RPMI8226 (cell line): Measurements from ENCODE around the gene SHISA8.
"Not testable (repeated sequence)": the region's sequence is repeated elsewhere in the genome, so short reads cannot be mapped to it uniquely, and the experiment has no call there.

Experiments
- DNase-seq: peaks from one replicate; pipeline ENCODE4 v3.0.0-alpha.2; 2015

Gene SHISA8

DNA sequence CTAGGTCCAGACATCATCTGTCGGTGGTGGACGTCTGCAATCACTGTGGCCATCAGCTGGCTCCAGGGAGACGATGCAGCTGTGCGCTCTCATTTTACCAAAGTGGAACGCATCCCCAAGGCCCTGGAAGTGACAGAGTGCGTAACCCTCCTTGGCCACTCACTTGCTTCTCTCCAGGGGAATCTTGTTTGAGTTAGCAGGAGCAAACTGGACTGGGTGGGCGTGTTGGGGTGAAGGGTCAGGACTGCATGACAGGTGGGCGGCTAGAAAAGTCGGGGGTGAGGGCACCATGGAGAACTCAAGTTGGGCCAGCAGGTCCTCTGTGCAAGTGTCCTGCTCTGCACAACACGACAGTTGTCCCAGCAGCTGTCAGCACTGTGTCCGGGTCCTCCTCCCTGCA is 16.2 kb downstream of the SHISA8 start:
- DNase-seq, result no peak

DNA sequence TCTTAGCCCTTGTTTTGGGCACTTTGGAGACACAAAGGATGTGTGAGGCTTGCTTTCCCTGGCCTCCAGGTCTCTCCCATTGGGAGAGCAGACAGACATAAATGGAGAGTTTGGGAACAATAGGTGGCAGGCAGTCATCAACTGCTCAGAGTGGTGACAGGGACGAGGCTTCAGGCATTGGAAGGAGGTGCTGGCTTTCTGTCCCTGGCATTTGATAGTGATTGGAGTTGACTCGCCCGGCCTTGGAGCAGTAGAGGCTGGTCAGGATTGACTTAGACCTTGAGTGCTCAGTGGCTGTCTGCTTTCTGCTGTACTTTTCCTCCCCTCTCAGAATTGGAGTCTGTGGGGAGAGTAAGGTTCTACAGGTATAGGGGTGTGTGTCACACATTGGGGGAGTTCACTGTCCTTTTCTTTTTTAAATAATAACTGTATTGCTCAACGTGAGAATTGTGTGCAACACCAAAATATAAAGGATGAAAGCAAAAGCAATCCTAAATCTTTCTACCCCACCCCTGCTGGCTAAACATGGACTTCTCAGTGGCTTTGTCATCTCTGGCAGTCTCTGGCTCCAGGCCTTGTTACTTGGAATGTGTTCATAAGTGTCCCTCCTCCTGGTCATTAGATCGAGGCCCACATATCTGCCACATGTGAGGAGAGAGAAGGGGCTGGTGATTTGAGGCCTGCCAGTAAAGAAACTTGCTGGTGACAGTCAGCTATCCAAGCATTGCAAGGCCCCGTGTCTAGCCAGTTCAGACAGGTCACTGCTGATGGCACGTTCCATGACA is 21.1 kb downstream of the SHISA8 start:
- DNase-seq, result no peak

DNA sequence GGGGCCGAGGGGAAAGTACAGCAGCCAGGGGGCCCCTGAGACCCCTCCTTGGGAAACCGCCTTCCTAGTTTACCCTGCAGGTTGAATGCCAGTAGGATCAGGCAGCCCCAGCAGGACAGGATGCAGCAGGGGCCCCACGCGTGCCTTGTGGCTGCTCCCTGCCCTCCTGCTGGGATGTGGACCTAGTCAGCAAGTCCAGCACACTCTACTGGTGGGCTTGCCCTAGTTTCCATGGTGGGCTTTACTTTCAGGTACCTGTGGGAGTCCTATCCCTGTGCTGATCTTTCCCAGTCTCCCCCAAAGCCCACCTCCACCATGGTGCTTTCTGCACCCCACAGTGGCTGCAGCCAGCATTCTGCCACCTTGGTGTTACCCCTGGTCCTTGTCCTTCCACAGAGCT is 22.2 kb downstream of the SHISA8 start:
- no peak for DNase-seq

DNA sequence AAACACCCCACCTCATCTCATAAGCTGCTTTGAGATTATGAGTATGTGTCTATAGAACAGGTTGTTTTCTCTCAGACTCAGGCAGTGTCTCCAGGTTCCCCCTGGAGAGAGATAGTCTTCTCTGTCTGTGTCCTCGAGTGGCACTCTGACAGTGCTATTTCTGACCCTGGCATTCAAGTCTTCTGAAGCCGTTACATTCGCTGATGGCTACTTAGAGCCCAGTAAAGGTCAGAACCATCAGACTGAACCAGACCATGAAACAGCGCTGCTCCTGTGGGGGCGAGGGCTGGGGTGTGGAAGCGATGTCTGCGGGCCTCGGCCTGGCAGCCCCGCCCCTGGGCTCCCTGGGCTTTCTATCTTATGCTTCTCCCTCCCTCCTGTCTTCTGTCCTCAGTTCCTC is 23.5 kb downstream of the SHISA8 start:
- DNase-seq, result no peak

GRCh38 chr22:41888627-41889200 is 26.2 kb downstream of the SHISA8 start:
- no peak for DNase-seq

DNA sequence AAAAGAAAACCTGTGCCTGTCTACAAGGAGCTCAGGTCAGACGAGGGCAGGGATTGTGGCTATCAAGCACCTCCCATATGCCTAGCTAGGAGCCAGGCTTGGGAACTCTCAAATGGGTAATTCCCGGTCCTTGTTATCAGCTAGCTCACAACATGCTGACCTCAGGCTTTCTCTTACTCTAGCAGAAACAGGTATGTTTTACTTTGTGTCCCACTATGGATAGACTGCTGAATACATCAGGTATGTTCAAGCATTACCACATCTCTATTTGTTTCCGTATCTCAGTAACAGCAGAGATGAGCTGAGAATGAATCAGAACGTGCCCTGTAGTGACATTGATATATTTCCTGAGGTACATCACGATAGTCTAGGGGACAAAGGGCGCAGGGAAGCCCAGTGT is 29.4 kb downstream of the SHISA8 start:
- no peak for DNase-seq

- no peak for DNase-seq
Measured at GRCh38 chr22:41885116-41885515, 29.8 kb downstream of the SHISA8 start.

DNA sequence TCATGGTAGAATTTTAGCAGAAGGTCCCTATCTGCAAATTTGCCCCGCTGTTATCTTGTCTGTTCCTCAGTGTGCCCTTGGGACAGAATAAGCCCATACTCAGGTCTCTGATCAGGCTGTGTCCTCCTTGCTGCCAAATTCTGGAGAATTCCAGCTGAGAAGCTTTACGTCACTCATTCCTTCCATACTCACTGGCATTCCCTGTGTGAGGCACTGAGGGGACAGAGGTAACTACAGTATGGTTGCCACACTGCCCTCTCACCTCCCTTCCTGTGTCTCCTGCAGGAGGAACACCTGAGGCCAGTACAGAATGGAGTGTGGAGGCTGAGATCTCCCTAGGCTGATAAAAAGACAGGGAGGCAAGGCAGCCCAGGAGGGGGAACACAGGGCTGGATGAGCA is 31.5 kb downstream of the SHISA8 start:
- DNase-seq, result no peak

GRCh38 chr22:41880653-41881052 is 34.2 kb downstream of the SHISA8 start:
- DNase-seq, result no peak

GRCh38 chr22:41876675-41877074 is 38.2 kb downstream of the SHISA8 start:
- no peak for DNase-seq

- no peak for DNase-seq
Measured at GRCh38 chr22:41876275-41876674, 38.6 kb downstream of the SHISA8 start.

- no peak for DNase-seq
Measured at GRCh38 chr22:41875531-41876270, 39.2 kb downstream of the SHISA8 start.

GRCh38 chr22:41874090-41874489 is 40.8 kb downstream of the SHISA8 start:
- DNase-seq, result no peak

GRCh38 chr22:41873391-41873790 is 41.5 kb downstream of the SHISA8 start:
- no peak for DNase-seq

DNA sequence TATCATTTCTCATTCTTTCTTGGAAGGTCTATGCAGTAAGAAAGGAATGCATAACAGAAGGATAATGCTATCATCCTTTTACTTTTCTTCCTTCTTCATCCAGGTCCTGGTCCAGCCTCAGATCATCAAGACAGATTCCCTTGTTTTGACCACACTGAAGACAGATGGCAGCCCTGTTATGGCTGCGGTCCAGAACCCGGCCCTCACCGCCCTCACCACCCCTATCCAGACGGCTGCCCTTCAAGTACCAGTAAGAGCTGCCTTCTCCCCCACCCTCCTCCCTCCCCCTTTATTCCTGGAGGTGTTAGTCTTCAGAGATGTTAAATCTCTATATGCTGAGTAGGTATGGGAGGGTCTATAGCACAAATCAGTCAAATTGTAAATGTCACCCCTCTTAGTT is 44.1 kb downstream of the SHISA8 start:
- DNase-seq, result no peak

GRCh38 chr22:41870081-41870480 is 44.8 kb downstream of the SHISA8 start:
- not testable (repeated sequence) for DNase-seq

DNA sequence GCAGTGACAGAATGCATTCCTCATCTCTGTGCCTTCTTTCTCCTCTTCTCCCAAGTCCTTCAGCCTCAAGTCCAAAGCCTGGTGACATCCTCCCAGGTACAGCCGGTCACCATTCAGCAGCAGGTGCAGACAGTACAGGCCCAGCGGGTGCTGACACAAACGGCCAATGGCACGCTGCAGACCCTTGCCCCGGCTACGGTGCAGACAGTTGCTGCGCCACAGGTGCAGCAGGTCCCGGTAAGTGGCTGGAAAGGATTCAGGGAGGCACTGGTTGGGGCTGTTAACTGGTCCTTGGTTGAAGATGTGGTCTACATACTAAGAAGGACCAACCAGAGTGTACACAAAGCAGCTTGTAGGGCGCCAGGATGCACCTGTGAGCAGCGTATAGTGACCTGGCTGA is 46.3 kb downstream of the SHISA8 start:
- DNase-seq, result no peak

DNA sequence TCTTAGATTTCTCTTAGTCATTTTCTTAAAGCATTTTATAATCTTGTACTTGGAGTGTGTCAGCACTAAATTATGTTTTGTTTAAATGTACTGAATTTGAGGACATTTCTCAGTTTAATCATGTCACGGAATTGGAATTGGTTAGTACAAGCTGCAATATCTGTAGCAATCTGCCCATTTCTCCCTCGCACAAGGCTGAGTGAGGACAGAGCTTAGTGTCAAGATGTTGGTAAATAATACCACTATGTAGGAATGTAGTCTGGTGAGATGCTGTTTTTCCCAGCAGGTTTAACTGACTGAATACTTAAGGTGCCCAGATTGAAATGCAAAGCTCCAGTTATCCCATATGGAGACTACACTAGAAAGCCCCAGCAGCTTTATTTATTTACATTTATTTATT is 51.4 kb downstream of the SHISA8 start:
- DNase-seq, result no peak

DNA sequence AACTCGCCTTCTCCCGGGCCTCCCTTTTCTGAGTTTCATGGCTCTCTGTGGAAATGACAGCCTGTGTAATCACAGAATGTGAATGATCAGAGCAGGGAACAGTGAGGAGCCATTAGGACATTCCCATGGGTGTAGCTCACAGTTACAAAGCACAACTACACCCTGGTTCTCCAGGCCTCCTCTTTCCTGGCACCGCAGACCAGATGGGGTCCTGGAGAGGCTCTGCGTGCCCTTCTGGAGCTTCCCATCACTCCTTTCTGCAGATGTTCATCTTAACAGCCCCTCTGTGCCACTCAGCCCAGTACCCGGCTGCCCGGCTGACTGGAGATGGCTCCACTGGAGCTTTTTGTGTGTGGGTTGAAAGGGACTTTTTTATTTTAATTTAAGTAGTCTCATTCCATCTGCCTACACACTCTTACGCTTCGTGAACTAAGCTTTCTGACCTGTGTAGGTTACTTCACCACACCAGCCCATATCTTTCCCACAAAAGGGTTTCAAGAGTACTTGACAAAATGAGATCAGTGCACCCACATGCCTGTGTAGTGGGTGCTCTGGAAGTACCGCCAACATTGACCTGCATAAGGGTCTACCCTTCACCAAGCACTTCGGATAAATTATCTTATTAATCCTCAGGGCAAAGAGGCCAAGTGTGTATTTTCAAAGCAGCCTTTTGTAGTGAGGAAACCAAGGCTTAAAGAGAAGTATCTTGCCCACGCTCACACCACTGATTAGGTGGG is 52.2 kb downstream of the SHISA8 start:
- no peak for DNase-seq

DNA sequence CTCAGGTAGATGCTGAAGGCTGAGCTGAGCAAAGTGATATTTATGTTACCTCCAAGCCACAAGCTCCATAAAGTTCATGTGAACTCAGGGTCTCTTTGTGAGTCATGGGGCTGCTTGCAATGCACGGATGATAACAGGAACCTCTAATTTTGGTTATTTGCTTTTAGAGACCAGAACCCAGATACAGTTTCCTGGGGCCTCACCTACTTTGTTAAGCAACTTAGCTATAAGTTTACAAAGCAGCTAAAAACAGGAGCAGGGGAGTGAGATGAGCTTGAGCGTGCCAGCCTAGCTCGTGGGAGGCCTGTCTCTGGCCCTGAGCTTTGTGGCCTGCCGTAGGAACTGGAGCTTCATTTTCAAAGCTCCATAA is 52.7 kb downstream of the SHISA8 start:
- DNase-seq, result no peak
